IgD-negative memory B cell (primary cell): ENCODE measurements around the gene SIM2. TPM values are rescaled to one million over a fixed set of nuclear protein-coding genes. Genes with fewer than 3 reads are reported as not detected.
"Not testable (repeated sequence)": the region's sequence is repeated elsewhere in the genome, so short reads cannot be mapped to it uniquely, and the experiment has no call there.

ENCODE experiments used
- H3K27ac Mint-ChIP-seq, 3 donors: one replicate each; pipeline ENCODE4 v1.8.0; 2020 to 2022; ENCODE audit warnings: mild to moderate bottlenecking in 3 of 3, mixed read lengths in 3 of 3, moderate library complexity in 1 of 3
- H3K27me3 Mint-ChIP-seq: one replicate; pipeline ENCODE4 v1.8.0; 2021; ENCODE audit warnings: mixed read lengths
- H3K36me3 Mint-ChIP-seq: one replicate; pipeline ENCODE4 v1.8.0; 2020; ENCODE audit warnings: mild to moderate bottlenecking, mixed read lengths
- H3K4me1 Mint-ChIP-seq, 3 donors: one replicate each; pipeline ENCODE4 v1.8.0; 2020 to 2022; ENCODE audit warnings: mixed read lengths in 3 of 3, mild to moderate bottlenecking in 1 of 3
- H3K4me3 Mint-ChIP-seq, 4 donors: one replicate each; pipeline ENCODE4 v1.8.0; 2020 to 2022; ENCODE audit warnings: mild to moderate bottlenecking in 4 of 4, mixed read lengths in 4 of 4, moderate library complexity in 3 of 4
- H3K9me3 Mint-ChIP-seq, 3 donors: one replicate each; pipeline ENCODE4 v1.8.0; 2020 to 2021; ENCODE audit warnings: mixed read lengths in 3 of 3, mild to moderate bottlenecking in 1 of 3
- polyA plus RNA-seq: library from polyadenylated mRNA; unstranded; fragments of 300-500 nt; fragmentation: Illumina TruSeq; gene quantifications from one replicate; pipeline ENCODE4 v1.2.3, GENCODE V29; 2021

Gene SIM2, protein sequence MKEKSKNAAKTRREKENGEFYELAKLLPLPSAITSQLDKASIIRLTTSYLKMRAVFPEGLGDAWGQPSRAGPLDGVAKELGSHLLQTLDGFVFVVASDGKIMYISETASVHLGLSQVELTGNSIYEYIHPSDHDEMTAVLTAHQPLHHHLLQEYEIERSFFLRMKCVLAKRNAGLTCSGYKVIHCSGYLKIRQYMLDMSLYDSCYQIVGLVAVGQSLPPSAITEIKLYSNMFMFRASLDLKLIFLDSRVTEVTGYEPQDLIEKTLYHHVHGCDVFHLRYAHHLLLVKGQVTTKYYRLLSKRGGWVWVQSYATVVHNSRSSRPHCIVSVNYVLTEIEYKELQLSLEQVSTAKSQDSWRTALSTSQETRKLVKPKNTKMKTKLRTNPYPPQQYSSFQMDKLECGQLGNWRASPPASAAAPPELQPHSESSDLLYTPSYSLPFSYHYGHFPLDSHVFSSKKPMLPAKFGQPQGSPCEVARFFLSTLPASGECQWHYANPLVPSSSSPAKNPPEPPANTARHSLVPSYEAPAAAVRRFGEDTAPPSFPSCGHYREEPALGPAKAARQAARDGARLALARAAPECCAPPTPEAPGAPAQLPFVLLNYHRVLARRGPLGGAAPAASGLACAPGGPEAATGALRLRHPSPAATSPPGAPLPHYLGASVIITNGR
- not detected for polyA plus RNA-seq

DNA sequence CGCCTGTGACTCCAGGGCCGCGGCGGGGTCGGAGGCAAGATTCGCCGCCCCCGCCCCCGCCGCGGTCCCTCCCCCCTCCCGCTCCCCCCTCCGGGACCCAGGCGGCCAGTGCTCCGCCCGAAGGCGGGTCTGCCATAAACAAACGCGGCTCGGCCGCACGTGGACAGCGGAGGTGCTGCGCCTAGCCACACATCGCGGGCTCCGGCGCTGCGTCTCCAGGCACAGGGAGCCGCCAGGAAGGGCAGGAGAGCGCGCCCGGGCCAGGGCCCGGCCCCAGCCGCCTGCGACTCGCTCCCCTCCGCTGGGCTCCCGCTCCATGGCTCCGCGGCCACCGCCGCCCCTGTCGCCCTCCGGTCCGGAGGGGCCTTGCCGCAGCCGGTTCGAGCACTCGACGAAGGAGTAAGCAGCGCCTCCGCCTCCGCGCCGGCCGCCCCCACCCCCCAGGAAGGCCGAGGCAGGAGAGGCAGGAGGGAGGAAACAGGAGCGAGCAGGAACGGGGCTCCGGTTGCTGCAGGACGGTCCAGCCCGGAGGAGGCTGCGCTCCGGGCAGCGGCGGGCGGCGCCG is at the start of gene SIM2:
TSS of gene SIM2 (plus strand) at position 135 of the 565 bp plus-strand sequence. CDS start 632 bp downstream, outside the sequence.
- Mint-ChIP-seq H3K27me3 (peaks cover 66% of the 10 kb centered on the region), H3K36me3 (no peaks in the 10 kb centered on the region), H3K4me3 (peak within 1 kb of the TSS in 3 of 4 donors; percentile 52 to 65 (median 54)), H3K9me3 (peaks cover 0 to 2% (median 0%) of the 10 kb centered on the region in 3 donors), H3K27ac (peak within 1 kb of the TSS in 1 of 3 donors; percentile 86), H3K4me1 (peaks cover 0 to 8% (median 2%) of the 10 kb centered on the region in 3 donors)

DNA sequence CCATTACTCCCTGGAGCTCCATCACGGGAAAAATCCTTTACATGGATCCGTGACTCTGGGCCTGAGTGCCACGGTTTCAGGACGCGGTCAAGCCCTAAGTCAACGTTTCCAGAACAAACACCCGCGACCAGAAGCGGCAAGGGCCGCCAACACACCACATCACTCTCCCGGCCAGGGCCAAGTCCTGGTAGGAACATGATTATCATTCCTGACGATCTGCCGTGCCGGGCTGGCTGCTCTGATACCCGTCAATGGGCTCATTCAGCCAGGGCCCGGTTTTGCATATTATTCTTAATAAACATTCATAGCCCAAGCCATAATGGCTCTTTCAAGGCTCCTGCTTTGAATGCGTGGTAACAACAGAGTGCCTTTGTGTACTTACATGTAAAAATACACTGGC is 44.6 kb upstream of the SIM2 start:
- Mint-ChIP-seq H3K9me3 (peaks cover 0 to 1% (median 0%) of the 10 kb centered on the region in 3 donors), H3K4me3 (no peak overlapping the region), H3K36me3 (no peaks in the 10 kb centered on the region), H3K4me1 (no peaks in the 10 kb centered on the region), H3K27ac (no peak overlapping the region), H3K27me3 (peaks cover 7% of the 10 kb centered on the region)

DNA sequence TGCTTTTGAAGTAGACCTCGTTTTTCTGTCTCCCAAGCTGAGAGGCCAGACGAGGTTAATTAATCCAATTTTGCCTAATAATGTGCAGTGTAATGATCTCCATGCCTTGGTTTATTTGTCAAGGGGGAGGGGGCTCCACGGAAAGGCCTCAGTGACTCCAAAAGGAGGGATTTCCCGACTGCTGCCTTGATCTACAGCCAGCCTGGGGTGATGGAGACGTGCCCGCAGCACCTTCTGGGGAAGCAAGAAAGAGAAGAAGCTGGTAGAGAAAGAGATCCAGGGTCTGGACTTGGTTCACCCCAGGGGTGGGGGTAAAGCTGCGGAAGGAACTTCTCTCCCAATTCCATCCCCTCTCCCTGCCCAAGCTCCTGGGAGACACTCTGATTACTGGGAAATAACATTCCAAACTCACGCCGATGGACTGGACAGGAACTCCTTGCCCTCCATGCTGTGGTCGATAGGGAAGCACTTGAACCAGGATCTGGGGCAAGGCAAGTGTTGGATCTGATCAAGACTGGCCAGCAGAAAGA is 44.1 kb upstream of the SIM2 start:
- Mint-ChIP-seq H3K27ac (no peak overlapping the region), H3K4me1 (no peaks in the 10 kb centered on the region), H3K36me3 (no peaks in the 10 kb centered on the region), H3K4me3 (no peak overlapping the region), H3K27me3 (peaks cover 7% of the 10 kb centered on the region), H3K9me3 (peaks cover 0 to 1% (median 0%) of the 10 kb centered on the region in 3 donors)

DNA sequence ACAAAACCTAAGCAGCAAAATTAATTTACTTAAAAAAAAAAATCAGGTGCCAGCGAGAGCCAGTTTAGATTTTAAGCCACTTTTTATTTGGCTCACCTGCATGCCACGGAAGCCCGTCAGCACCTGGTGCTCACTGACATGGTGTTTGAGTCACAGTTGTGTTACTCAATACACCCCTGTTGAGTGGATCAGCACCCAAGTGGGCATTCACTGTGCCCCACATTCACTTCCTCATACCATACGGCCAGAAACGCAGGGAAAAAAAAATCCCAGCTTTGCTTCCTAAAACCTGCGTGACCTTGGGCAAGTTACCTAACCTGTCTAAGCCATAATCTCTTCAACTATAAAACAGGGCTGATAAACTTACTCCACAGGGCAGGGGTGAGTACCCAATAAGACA is 42.8 kb upstream of the SIM2 start:
- peaks cover 8% of the 10 kb centered on the region for H3K27me3 Mint-ChIP-seq
- H3K27ac Mint-ChIP-seq = no peak overlapping the region
- peaks cover 0 to 1% (median 0%) of the 10 kb centered on the region in 3 donors for H3K9me3 Mint-ChIP-seq
- H3K36me3 Mint-ChIP-seq = no peaks in the 10 kb centered on the region
- H3K4me3 Mint-ChIP-seq = no peak overlapping the region
- no peaks in the 10 kb centered on the region for H3K4me1 Mint-ChIP-seq

DNA sequence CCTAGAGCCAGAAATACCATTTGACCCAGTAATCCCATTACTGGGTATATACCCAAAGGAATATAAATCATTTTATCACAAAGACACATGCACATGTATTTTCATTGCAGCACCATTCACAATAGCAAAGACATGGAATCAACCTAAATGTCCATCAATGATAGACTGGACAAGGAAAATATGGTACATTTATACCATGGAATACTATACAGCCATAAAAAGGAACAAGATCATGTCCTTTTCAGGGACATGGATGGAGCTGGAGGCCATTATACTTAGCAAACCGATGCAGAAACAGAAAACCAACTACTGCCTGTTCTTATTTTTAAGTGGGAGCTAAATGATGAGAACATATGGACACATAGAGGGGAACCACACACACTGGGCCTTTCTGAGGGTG is 41.6 kb upstream of the SIM2 start:
- H3K4me1 Mint-ChIP-seq, H3K36me3 Mint-ChIP-seq, H3K4me3 Mint-ChIP-seq, H3K9me3 Mint-ChIP-seq, H3K27ac Mint-ChIP-seq, H3K27me3 Mint-ChIP-seq: not testable (repeated sequence)

DNA sequence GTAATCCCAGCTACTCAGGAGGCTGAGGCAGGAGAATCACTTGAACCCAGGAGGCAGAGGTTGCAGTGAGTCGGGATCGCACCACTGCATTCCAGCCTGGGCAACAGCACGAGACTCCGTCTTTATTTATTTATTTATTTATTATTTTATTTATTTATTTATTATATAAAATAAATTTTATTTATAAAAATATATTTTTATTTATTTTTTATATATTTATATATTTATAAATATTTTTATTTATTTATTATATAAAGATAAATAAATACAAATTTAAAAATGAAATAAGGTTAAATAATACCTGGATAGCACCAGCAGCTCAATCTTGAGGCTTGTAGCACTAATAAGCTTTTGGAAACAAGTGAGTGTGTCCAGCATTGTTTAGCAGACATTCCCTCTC is 40.9 kb upstream of the SIM2 start:
- H3K4me1 Mint-ChIP-seq = no peaks in the 10 kb centered on the region
- H3K4me3 Mint-ChIP-seq = no peak overlapping the region
- H3K27ac Mint-ChIP-seq = no peak overlapping the region
- H3K27me3 Mint-ChIP-seq = peaks cover 8% of the 10 kb centered on the region
- H3K9me3 Mint-ChIP-seq = peaks cover 0 to 1% (median 0%) of the 10 kb centered on the region in 3 donors
- H3K36me3 Mint-ChIP-seq = no peaks in the 10 kb centered on the region

DNA sequence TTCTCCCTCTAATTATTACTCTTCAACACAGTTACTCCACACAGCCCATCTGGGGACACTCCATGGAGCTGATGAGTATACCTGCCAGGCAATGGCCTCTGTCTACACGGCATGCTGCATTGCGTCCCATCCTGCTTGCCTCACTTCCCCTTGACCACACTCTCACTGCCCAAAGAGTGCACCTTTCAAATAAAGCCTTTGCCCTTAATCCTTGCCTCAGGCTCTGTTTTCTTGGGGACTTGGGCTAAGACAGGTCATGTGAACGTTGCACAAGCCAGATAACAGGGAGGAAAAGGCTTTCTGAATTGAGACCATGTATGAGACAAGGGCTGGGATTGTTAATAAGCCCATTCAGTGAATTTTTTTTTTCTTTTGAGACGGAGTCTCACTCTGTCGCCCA is 40.0 kb upstream of the SIM2 start:
- Mint-ChIP-seq H3K27ac (no peak overlapping the region), H3K4me3 (no peak overlapping the region), H3K36me3 (no peaks in the 10 kb centered on the region), H3K9me3 (peaks cover 0 to 1% (median 0%) of the 10 kb centered on the region in 3 donors), H3K4me1 (no peaks in the 10 kb centered on the region), H3K27me3 (peaks cover 8% of the 10 kb centered on the region)

DNA sequence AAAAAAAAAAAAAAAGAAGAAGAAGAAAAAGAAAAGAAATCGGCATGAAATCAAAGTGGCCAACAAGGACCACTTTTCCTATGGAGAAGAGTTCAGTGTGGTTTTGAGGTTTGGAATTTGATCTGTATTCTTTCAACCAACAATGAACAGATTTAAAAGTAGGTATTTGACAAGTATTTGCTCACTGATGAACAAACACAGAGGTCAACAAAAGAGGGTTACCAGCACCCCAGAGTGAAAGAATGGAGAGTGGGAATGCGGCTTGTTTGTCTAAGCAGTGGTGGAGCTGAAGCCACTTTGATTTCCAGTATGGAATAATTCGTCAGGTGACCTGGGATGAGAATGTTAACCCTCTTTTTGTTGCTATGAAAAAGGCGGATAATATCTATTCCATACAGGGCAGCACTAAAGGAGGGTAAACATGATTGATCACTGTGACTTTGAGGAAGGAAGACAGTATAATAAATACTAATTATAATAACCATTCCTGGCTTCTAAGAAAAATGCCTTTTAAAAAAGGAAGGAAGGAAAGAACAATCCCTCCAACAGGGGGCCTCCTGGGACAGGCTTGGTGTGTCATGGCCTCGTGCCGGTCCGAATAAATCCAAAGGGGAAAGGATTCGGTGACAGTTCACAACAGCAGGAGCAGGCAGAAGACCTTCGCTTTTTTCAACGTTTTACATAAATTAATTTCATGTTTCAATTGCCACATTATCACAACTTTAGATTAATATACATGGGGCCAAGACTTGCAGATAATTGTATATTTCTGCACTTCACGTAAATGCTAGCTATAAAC is 37.2 kb upstream of the SIM2 start:
- no peak overlapping the region for H3K4me3 Mint-ChIP-seq
- H3K4me1 Mint-ChIP-seq = no peaks in the 10 kb centered on the region
- H3K36me3 Mint-ChIP-seq = no peaks in the 10 kb centered on the region
- peaks cover 0 to 1% (median 0%) of the 10 kb centered on the region in 3 donors for H3K9me3 Mint-ChIP-seq
- H3K27ac Mint-ChIP-seq = no peak overlapping the region
- H3K27me3 Mint-ChIP-seq = peaks cover 10% of the 10 kb centered on the region

DNA sequence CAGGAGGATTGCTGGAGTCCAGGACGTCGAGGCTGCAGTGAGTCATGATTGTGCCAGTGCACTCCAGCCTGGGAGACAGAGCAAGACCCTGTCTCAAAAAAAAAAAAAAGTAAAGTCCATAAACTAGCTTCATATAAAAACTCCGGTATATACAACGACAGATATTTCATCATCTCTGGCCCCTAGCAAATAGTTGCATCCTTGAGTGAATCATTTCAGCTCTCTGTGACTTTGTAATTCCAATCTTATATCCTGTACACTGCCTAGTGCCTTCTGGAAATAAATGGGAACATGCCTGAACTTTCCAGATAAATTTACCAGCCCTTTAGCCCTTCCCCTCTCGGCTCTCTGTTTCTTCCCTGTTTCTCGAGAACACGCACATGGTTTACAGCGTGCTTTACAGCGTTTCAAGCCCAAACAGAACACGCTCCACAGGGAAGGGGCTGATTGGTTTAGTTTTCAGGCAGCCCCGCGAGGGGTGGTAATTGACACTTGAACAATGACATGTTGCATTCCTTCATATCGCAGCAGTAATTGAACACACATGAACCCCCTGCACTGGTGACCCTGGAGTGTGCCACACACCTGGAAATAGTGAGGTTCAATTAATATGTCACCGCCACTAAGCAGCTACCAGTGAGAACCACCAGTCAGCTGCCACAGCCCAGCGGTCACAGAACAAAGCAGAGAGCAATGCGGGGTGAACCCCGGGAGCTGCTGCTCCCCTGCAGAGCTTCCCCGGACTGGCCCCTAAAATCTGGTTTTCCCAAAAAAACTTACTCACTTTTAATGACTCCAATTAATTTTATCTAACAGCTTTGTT is 35.7 kb upstream of the SIM2 start:
- Mint-ChIP-seq H3K27me3 (peaks cover 10% of the 10 kb centered on the region), H3K36me3 (no peaks in the 10 kb centered on the region), H3K9me3 (peaks cover 0 to 1% (median 0%) of the 10 kb centered on the region in 3 donors)

DNA sequence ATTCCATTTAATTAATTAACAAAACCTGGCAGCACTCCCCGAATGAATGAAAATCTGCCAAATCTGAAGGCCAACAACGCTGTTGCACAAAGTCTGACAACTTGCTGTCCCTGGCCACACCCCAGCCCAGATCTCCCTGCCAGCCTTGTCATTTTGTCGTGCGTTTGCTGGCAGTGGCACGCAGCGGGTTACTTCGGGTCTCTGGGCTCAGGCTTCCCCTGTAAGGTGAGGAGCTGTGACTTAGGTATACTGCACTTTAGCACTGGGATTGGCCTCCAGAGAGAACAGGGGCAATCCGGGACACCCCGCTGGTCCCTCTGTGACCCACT is 34.3 kb upstream of the SIM2 start:
- H3K9me3 Mint-ChIP-seq = no peaks in the 10 kb centered on the region
- H3K27me3 Mint-ChIP-seq = peaks cover 7% of the 10 kb centered on the region
- no peaks in the 10 kb centered on the region for H3K36me3 Mint-ChIP-seq
- H3K4me1 Mint-ChIP-seq = no peaks in the 10 kb centered on the region
- no peak overlapping the region for H3K27ac Mint-ChIP-seq
- H3K4me3 Mint-ChIP-seq = no peak overlapping the region

More for the DNA sequence above, 35.7 kb upstream of the SIM2 start:
- no peaks in the 10 kb centered on the region for H3K4me1 Mint-ChIP-seq
- H3K4me3 Mint-ChIP-seq = no peak overlapping the region
- H3K27ac Mint-ChIP-seq = no peak overlapping the region

DNA sequence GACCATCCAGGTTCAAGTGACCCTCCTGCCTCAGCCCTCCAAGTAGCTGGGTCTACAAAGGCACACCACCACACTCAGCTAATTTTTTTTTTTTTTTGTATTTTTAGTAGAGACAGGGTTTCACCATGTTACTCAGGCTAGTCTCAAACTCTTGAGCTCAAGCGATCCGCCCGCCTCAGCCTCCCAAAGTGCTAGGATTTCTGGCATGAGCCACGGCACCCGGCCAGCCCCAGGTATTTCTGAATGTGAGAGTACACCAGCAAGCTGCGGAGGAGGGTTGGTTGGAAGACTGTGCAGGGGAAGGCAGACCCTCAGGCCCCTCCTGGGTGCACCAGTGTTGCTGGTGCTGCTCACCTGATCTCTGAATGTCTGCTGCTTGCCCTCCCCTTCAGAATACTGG is 33.1 kb upstream of the SIM2 start:
- no peaks in the 10 kb centered on the region for H3K4me1 Mint-ChIP-seq
- no peaks in the 10 kb centered on the region for H3K36me3 Mint-ChIP-seq
- H3K27me3 Mint-ChIP-seq = peaks cover 10% of the 10 kb centered on the region
- no peak overlapping the region for H3K27ac Mint-ChIP-seq
- H3K9me3 Mint-ChIP-seq = no peaks in the 10 kb centered on the region
- no peak overlapping the region for H3K4me3 Mint-ChIP-seq

DNA sequence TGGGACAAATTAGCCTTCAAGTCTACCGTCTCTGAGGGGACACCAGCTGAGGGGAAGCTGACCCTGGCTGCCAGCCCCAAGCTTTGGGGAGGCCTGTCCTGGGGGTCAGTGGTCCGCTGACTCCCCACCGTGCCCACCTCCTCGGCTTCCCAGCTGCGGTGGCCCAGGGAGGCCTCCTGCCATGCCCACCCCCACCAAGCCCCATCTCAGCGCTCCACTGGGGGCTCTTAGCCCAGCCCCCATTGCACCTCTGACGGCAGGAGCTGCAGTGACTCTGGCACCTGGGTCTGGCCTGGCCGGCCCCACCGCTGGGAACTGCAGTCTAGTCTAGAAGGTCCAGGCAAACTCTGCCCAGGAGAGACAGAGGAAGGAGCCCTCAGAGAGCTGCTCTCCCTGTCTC is 30.2 kb upstream of the SIM2 start:
- Mint-ChIP-seq H3K27me3 (peaks cover 11% of the 10 kb centered on the region), H3K36me3 (no peaks in the 10 kb centered on the region), H3K9me3 (no peaks in the 10 kb centered on the region), H3K4me1 (no peaks in the 10 kb centered on the region), H3K27ac (no peak overlapping the region), H3K4me3 (no peak overlapping the region)

DNA sequence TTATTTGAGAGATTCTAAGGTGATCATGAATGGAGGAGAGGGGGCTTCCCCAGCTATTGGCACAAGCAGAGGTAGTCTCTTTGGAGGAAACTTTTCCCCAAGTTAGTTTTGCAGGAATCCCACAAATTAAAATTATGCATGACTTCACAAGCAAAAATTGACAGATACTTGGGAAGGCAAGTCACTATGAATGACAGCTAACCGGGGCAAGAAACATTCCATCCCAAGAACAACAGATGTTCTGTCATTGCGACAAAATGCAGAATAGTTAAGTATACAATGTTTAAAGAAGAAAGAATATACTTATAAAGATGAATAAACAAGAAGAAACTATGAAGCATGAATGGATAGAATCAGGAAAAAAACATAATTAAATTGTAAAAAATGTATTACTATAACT is 27.1 kb upstream of the SIM2 start:
- Mint-ChIP-seq H3K36me3 (peaks cover 2% of the 10 kb centered on the region), H3K4me1 (no peaks in the 10 kb centered on the region), H3K4me3 (no peak overlapping the region), H3K27me3 (peaks cover 16% of the 10 kb centered on the region), H3K9me3 (peaks cover 1 to 4% (median 3%) of the 10 kb centered on the region in 3 donors), H3K27ac (no peak overlapping the region)

DNA sequence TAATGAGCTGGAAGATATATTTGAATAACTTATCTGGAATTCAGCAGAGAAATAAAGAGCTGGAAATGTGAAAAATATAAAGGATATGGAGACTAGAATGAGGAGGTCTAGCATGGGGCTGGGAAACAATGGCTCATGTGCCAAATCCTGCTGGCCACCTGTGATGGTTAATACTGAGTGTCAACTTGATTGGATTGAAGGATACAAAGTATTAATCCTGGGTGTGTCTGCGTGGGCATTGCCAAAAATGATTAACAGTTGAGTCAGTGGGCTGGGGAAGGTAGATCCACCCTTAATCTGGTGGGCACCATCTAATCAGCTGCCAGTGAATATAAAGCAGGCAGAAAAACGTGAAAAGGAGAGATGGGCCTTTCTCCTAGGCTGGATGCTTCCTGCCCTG is 26.6 kb upstream of the SIM2 start:
- H3K9me3 Mint-ChIP-seq, H3K36me3 Mint-ChIP-seq, H3K27ac Mint-ChIP-seq, H3K4me1 Mint-ChIP-seq, H3K4me3 Mint-ChIP-seq: not testable (repeated sequence)
- H3K27me3 Mint-ChIP-seq = peaks cover 15% of the 10 kb centered on the region
